CD4-positive, alpha-beta T cell (primary cell): ENCODE results near the gene PHTF2. TPM values are rescaled to one million over a fixed set of nuclear protein-coding genes. Genes with fewer than 3 reads are reported as not detected.

Experiments used
- ATAC-seq: fragments of 200-7000 bp; cut with Tn5 transposase; one replicate; pipeline ENCODE4 v1.10.0; 2022; ENCODE audit warnings: mild to moderate bottlenecking; ENCODE audit not compliant: poor library complexity
- CTCF ChIA-PET: fragments of 350-600 bp; sonication (Branson Sonifier 250); formaldehyde crosslinking; loops from one replicate; lab custom pipeline; 2021; ENCODE audit warnings: antibody characterized with exemption, inconsistent platforms; lab: Charles Lee
- POLR2A ChIA-PET: fragments of 350-600 bp; sonication (Branson Sonifier 250); formaldehyde crosslinking; loops from one replicate; lab custom pipeline; 2021; ENCODE audit warnings: antibody characterized with exemption, inconsistent platforms; lab: Charles Lee
- DNase-seq, 14 experiments: peaks; one replicate each; pipeline ENCODE4 v3.0.0-alpha.2; 2013 to 2020; ENCODE audit warnings: mixed read lengths in 2 of 14
- H3K27ac ChIP-seq, 2 donors: one replicate each; pipeline versions ENCODE4 v1.5.1 to v1.7.0; 2013; ENCODE audit warnings: low read length in 2 of 2, low read depth in 1 of 2, mild to moderate bottlenecking in 1 of 2
- H3K27me3 ChIP-seq, 2 experiments: 1 replicate in 1 of 2; 2 replicates in 1 of 2; pipeline versions ENCODE4 v1.6.1 to v1.7.0; 2013; ENCODE audit warnings: low read length in 2 of 2, control low read depth in 1 of 2, mild to moderate bottlenecking in 1 of 2, moderate library complexity in 1 of 2; ENCODE audit not compliant: insufficient read depth in 2 of 2, control insufficient read depth in 1 of 2
- H3K36me3 ChIP-seq: one replicate; pipeline ENCODE4 v1.6.1; 2013; ENCODE audit warnings: low read length, control low read depth; ENCODE audit not compliant: insufficient read depth
- H3K4me1 ChIP-seq: one replicate; pipeline ENCODE4 v1.6.1; 2013; ENCODE audit warnings: low read length, control low read depth; ENCODE audit not compliant: insufficient read depth
- H3K4me3 ChIP-seq: one replicate; pipeline ENCODE4 v1.5.1; 2013; ENCODE audit warnings: mild to moderate bottlenecking, low read length, moderate library complexity
- H3K9me3 ChIP-seq, 2 experiments: 1 replicate in 1 of 2; 2 replicates in 1 of 2; pipeline versions ENCODE4 v1.6.1 to v1.7.0; 2013; ENCODE audit warnings: low read length in 2 of 2, mild to moderate bottlenecking in 2 of 2, control low read depth in 1 of 2, moderate library complexity in 1 of 2; ENCODE audit not compliant: control insufficient read depth in 1 of 2, insufficient read depth in 1 of 2
- H3K27ac Mint-ChIP-seq: one replicate; pipeline ENCODE4 v1.8.0; 2020; ENCODE audit warnings: mixed read lengths
- H3K27me3 Mint-ChIP-seq: one replicate; pipeline ENCODE4 v1.8.0; 2021; ENCODE audit warnings: mixed read lengths
- H3K36me3 Mint-ChIP-seq: one replicate; pipeline ENCODE4 v1.8.0; 2021; ENCODE audit warnings: low read depth, mixed read lengths
- H3K4me1 Mint-ChIP-seq: one replicate; pipeline ENCODE4 v1.8.0; 2021; ENCODE audit warnings: low read depth, mixed read lengths
- H3K4me3 Mint-ChIP-seq: one replicate; pipeline ENCODE4 v1.8.0; 2020; ENCODE audit warnings: mild to moderate bottlenecking, mixed read lengths
- H3K9me3 Mint-ChIP-seq: one replicate; pipeline ENCODE4 v1.8.0; 2020; ENCODE audit warnings: mixed read lengths
- intact Hi-C, 2 experiments: fragments of 100-400 bp; cut with DNase I in 1 of 2; cut with micrococcal nuclease in 1 of 2; formaldehyde crosslinking; loops; one replicate each; pipeline versions ENCODE4 v1.15.1 to v1.9.0; 2023 to 2025; cut with DNase I, micrococcal nuclease
- total RNA-seq, 174 experiments: library from RNA in 2 of 174; stranded (reverse) in 2 of 174; gene quantifications; one replicate each; pipeline ENCODE4 v1.2.3 and lab custom pipeline; 2021 to 2026
- TF ChIP-seq, protein P1 (sequence below): fragments of 200-600 bp; IDR thresholded peaks from one replicate; pipeline ENCODE4 v1.8.0; 2022; ENCODE audit warnings: antibody characterized with exemption, mild to moderate bottlenecking

Gene PHTF2
- total RNA-seq, 2 experiments from 2014 or later, result 22.6 to 23.5 TPM

DNA sequence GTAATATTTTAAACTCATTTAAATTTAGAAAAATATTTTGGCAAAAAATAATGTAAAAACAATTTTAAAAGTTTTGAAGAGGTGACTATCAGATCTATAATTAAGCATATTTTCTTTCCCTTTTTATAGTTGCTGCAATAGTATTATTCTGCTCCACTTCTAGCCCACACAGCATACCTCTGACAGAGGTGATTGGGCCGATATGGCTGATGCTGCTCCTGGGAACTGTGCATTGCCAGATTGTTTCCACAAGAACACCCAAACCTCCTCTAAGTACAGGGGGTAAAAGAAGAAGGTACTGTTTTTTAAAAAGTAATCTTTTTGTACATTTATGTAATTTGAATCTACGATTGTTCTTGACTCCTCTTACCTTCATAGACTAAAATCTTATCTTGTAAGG lies 110.1 kb downstream of the PHTF2 start:
- no peak overlapping the region for H3K27ac ChIP-seq
- intact Hi-C loops, result loop anchor here (10.0 kb wide), 2 partner anchors 114 to 124 kb away; partner anchors contain the start of genes PHTF2 (in 1 of the 2) and TMEM60 (in 1 of the 2)
- ATAC-seq (no peak), DNase-seq (no peak)
- H3K9me3 ChIP-seq, result no peaks in the 10 kb centered on the region
- peaks cover 42% of the 10 kb centered on the region for H3K36me3 Mint-ChIP-seq
- H3K4me3 Mint-ChIP-seq, result no peak overlapping the region
- ChIA-PET CTCF (interaction anchor here (1.0 to 1.3 kb wide), 2 partner anchors 25 to 149 kb away, joined by 3 read pairs; no protein-coding TSS in a partner anchor), POLR2A (interaction anchor here (0.7 kb wide), 1 partner anchor 15 kb away, joined by 3 read pairs; no protein-coding TSS in a partner anchor)
- no peaks in the 10 kb centered on the region for H3K27me3 ChIP-seq
- TF ChIP-seq, protein P1, sequence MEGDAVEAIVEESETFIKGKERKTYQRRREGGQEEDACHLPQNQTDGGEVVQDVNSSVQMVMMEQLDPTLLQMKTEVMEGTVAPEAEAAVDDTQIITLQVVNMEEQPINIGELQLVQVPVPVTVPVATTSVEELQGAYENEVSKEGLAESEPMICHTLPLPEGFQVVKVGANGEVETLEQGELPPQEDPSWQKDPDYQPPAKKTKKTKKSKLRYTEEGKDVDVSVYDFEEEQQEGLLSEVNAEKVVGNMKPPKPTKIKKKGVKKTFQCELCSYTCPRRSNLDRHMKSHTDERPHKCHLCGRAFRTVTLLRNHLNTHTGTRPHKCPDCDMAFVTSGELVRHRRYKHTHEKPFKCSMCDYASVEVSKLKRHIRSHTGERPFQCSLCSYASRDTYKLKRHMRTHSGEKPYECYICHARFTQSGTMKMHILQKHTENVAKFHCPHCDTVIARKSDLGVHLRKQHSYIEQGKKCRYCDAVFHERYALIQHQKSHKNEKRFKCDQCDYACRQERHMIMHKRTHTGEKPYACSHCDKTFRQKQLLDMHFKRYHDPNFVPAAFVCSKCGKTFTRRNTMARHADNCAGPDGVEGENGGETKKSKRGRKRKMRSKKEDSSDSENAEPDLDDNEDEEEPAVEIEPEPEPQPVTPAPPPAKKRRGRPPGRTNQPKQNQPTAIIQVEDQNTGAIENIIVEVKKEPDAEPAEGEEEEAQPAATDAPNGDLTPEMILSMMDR, result no peak
- H3K36me3 ChIP-seq, result peaks cover 16% of the 10 kb centered on the region
- no peaks in the 10 kb centered on the region for H3K9me3 Mint-ChIP-seq
- no peaks in the 10 kb centered on the region for H3K27me3 Mint-ChIP-seq
- H3K4me1 ChIP-seq, result peaks cover 3% of the 10 kb centered on the region
- H3K4me3 ChIP-seq, result no peak overlapping the region
- no peak overlapping the region for H3K27ac Mint-ChIP-seq
- H3K4me1 Mint-ChIP-seq, result peaks cover 15% of the 10 kb centered on the region

DNA sequence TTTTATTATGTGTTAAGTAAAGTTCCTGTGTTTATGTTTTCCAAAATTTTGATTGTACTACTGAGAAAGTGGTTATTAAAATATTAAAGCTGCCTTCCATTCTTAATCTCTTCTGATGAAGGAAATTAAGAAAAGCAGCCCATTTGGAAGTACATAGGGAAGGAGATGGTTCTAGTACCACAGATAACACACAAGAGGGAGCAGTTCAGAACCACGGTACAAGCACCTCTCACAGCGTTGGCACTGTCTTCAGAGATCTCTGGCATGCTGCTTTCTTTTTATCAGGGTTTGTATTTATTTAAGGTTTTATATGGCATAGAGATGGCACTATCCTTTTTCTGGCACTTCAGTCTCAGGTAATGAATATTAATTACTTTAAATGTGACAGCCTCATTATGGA lies 111.6 kb downstream of the PHTF2 start:
- H3K27me3 Mint-ChIP-seq, result no peaks in the 10 kb centered on the region
- H3K36me3 Mint-ChIP-seq, result peaks cover 40% of the 10 kb centered on the region
- CTCF ChIA-PET, result no interaction called here
- no peak overlapping the region for H3K27ac Mint-ChIP-seq
- no peak overlapping the region for H3K4me3 Mint-ChIP-seq
- no peak overlapping the region for H3K4me3 ChIP-seq
- intact Hi-C loops, result no loop called here
- peaks cover 15% of the 10 kb centered on the region for H3K4me1 Mint-ChIP-seq
- TF ChIP-seq, protein P1, result no peak
- DNase-seq (no peak), ATAC-seq (no peak)
- H3K27me3 ChIP-seq, result no peaks in the 10 kb centered on the region
- no peaks in the 10 kb centered on the region for H3K9me3 ChIP-seq
- POLR2A ChIA-PET, result no interaction called here
- peaks cover 3% of the 10 kb centered on the region for H3K4me1 ChIP-seq
- no peak overlapping the region for H3K27ac ChIP-seq
- peaks cover 15% of the 10 kb centered on the region for H3K36me3 ChIP-seq
- no peaks in the 10 kb centered on the region for H3K9me3 Mint-ChIP-seq

DNA sequence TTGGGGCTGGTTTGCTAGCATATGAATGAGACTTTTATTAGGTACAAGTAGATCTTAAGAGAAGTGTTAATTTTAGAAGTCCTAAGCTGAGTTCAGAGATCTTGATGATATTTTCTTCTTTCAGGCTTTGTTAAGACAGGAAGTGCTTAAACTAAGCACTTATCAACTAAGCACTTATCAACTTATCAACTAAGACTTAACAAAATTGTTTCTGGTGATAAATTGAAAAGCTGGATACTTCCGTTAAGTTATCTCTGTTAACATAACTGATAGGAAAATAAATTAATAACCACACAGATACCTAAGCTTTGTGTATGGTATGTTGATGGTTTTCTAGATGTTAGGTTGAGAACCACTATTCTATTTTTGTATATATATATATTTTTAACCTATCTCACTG lies 113.7 kb downstream of the PHTF2 start:
- H3K4me1 Mint-ChIP-seq, result peaks cover 18% of the 10 kb centered on the region
- H3K36me3 Mint-ChIP-seq, result peaks cover 49% of the 10 kb centered on the region
- CTCF ChIA-PET, result interaction anchor here (0.7 kb wide), 1 partner anchor 715 kb away, joined by 3 read pairs; no protein-coding TSS in a partner anchor
- no peak overlapping the region for H3K27ac Mint-ChIP-seq
- POLR2A ChIA-PET, result no interaction called here
- peaks cover 18% of the 10 kb centered on the region for H3K36me3 ChIP-seq
- no peaks in the 10 kb centered on the region for H3K27me3 ChIP-seq
- ATAC-seq (no peak), DNase-seq (no peak)
- H3K27me3 Mint-ChIP-seq, result no peaks in the 10 kb centered on the region
- H3K4me3 ChIP-seq, result no peak overlapping the region
- H3K9me3 Mint-ChIP-seq, result no peaks in the 10 kb centered on the region
- no peak overlapping the region for H3K27ac ChIP-seq
- TF ChIP-seq, protein P1, result no peak
- peaks cover 3% of the 10 kb centered on the region for H3K4me1 ChIP-seq
- intact Hi-C loops, result no loop called here
- H3K9me3 ChIP-seq, result no peaks in the 10 kb centered on the region
- H3K4me3 Mint-ChIP-seq, result no peak overlapping the region
